GM18499 (cell line): Measurements from ENCODE around the gene SPATA46.
"Not testable (repeated sequence)": the region's sequence is repeated elsewhere in the genome, so short reads cannot be mapped to it uniquely, and the experiment has no call there.

Experiments
- ATAC-seq: cut with Tn5 transposase; IDR thresholded peaks from one replicate; pipeline ENCODE4 v1.9.1; 2021; ENCODE audit warnings: moderate number of reproducible peaks; ENCODE audit not compliant: insufficient read depth, unreplicated experiment

The SPATA46 gene

DNA sequence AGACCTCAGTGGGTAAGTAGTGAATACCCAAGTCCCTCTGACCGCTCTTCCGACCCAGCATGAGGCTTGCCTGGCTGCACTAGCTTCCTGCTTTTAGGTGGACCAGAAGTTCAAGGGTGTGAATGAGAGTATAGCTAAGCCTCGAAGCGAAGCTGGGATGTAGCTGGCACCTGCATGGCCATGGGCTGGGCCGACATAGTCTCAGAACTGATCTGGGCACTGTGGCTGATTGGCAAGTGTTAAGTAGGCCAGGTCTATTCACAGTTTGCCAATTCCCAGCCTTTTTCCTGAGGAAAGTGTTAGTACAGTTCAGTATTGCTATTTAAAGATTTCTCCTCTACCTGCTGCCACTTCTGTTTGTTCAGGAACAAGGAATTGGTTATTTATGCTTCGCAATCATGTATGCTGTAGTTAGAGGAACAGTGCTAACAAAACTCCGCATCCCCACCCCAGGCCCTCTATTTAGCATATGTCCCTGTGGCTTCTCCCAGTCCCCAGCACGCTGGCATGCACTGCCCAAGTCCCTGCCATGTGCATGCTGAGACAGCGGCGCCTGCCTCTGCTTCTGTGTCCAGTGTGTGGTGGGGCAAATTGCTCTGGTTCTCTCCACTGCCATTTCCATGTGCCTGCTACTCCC, 16.3 kb downstream of the SPATA46 start:
- no peak for ATAC-seq

DNA sequence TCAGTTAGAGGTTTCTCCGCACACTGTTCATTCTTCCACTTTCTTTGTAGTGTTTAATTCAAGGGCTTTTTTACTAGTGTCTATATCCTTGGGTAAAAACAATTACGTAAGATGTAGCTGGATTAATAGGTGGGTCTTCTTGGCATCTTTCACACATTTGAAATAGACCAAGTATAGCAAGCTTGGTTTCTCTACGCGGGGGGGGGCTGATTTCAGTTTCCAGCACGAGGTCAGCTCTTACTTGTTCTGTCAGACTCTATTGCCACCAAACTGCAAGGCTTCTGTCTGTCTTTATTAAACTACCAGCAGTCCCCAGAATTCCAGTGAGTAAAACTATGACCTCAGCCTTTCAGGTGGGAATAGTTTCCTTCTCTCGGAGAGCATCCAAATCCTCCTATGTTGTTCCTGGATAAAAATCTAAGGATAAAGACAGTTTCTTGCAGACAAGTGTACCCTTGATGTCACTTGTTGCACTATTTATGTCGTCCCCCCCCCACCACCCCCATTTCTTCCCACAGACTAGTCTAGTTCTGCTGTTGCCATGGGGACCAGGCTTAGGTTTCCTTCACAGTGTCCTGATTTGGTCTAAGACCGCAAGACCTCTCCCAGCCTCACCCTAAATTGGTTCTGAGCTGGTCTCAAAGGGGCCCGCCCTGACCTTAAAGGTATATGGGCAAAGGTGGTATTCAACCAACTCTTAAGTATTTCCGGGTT, 17.0 kb downstream of the SPATA46 start:
- no peak for ATAC-seq

DNA sequence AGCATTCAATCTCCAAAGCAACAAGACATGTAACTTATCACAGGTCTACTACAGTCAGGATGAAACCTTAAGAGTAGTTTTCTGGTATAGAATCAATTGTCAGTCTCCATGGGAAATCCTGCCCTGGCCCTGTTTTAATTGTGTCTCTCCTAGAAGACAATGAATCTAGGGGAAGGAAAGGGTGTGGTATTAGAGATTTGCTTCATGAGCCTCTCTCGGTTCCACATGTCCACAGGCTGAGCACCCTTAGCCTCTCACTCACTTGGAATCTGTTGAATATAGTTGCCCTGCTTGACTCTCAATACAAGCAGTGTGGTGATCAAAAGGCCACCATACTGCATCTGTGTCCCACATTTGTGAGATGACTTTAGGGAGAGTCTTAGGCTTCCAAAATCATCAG, 17.7 kb downstream of the SPATA46 start:
- ATAC-seq, result no peak

DNA sequence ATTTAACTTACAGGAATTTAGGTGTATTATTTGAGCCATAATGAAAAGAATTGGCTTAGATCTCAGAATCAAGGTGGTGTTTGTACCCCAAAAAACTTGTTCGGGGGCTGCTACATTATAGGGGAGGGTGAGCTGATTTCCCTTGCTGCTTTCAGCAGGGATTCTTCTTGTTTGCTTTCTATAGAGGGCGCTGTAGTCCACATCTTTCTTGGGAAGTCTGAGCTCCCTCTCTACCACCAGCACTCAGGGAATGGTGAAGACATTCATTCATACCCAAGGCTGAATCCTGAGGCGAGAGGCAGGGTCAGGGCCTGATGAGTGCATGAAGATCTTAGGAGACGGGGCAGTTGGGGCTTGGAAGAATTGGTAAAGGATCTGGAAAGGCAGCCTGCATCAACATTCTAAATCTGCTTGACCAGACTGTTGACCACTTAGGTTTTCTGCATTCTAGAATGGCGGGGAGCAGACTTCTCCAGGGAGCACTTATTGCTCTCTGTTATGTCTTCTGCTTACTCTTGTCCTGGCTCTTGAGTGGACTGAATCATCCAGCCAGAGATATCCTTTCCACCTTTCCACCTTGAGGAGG, 18.9 kb downstream of the SPATA46 start:
- ATAC-seq, result no peak

DNA sequence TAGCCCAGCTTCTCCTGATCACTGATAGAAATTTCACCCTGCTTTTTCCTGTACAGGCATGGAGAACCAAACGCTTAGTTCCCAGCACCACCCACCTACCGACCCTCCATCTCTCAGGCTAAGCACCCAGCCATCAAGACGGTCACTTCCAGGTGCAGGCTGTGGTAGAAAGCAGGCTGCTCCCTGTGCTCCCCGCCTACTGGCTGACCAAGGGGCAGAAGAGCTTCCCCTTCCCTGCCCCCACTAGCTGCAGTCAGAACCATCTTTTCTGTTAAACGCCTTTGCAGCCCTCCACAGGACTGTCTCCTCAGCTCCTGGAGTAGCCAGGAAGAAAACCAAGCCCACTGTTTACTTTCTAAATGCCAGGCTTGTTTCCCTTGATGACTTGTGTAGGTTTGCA, 23.0 kb downstream of the SPATA46 start:
- ATAC-seq, result no peak

DNA sequence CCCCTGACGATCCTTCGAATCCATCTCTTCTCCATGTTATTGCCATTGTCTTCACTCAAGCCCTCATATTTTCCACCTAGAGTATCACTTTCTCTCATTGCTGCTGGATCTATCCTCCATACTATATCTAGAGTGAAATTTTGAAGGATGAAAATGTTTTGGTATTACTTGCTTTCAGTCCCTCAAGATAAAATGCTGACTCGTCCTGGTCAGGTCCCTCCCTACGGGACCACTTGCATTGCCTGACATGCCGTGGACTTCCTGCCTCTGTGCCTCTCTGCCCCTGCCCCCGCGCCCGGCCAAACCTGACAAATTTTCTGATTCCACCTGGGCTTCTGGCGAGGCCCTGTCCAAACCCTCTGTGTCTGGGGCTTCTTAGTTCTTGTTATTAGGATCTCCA, 23.6 kb downstream of the SPATA46 start:
- ATAC-seq, result no peak

DNA sequence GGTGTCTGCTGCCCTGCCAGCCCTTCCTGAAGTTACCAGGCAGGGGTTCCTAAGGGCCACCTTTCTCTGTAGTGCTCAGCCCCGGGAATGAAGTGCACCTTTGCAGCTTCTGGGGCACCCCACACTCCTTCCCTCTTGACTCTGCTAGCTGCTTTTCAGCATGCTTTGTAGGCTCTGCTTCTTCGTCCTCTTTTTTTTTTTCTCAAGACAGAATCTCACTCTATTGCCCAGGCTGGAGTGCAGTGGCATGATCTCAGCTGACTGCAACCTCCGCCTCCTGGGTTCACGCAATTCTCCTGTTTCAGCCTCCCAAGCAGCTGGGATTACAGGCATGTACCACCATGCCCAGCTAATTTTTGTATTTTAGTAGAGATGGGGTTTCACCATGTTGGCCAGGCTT, 24.8 kb downstream of the SPATA46 start:
- ATAC-seq, result not testable (repeated sequence)

DNA sequence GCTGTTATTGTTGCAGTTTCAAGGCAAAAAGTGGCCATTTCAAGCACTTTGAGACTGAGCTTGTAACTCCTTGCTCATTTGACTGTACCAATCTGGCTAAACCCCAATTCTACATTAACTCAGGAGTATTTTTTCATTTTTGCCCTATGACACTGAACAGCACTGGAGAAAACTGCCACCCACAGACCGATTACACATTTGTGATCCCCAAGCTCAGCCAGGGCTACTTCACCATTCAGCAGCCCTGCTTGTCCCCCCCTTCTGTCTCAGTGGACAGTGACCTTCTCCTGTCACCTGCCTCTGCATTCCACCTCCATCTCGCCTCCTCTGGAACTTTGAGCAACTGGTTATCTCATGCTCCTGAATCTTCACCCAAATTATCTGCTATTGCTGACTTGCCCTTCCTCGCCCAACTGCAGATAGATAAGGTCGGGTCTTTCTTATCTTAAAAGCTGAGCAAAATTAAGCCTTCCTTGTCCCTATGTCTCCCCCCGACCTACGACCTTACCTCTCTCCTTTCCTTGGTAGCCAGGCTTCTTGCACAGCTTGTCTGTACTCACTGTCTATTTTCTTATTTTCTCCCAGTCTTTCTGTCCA, 25.3 kb downstream of the SPATA46 start:
- ATAC-seq, result no peak

DNA sequence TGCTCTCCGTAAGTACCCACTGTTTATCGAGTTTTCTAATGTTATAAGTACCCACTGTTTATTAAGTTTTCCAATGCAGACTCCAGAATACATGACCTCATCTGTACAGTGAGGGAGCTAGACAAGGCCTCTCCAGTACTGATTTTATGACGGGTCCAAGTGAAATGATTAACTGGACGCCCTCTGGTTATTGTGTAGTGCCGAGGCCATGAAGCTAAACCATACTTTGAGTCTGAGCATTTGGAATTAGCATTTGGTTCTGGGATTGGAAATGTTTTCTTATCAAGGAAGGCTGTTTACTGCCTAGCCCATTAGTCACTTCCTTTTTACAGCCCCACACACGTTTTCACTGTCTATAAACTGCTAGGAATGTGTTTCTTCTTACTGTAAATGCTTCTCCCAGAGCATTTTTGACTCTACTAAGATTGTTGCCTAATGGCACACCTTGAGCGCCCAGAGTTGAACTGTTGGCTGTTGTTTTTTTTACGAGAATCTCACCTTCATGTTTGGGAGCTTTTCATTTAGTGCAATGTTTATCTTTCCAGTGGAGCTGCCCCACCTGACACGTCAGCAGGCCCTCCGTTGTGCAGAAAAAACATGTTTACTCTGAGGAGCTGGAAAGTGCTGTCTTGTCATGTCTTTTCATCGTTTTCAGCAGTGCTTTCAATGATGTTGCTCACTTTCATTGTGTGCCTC, 26.9 kb downstream of the SPATA46 start:
- no peak for ATAC-seq

DNA sequence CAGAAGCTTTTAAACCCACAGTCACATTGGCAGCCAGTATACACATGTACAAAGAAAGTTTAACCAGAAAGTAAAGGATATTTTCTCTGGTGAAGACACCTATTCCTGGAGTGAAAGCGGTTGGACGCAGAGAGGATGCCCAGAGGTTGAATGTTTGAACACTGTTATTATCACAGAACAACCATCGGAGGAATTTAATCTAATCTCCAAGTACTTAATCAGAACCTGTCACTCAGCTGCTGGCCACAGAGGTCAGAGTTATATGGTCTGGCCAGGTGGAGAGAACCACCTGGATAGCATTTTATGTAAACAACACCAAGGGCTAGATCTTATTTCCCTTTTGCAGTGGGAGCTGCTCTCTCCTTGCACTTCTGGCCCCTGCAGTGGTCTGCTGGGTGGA, 29.4 kb downstream of the SPATA46 start:
- no peak for ATAC-seq

DNA sequence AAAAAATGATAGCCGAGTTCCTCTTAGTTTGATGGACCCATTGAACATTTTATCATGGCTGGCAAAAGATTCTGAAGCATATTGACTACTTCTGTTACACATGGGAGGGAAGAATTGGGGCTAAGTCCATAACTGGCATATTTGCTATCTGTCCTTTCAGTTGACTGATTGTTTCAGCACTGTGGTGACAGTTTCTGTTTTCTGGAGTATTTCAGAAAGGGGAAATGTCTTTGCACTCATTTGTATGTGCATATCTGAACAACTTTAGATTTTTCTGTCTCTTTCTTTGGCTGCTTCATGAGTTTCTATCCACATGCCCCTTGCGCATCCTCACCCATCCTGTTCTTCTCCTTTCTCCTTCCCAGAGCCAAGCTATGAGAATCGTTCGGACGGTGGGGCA, 33.2 kb downstream of the SPATA46 start:
- ATAC-seq, result no peak

DNA sequence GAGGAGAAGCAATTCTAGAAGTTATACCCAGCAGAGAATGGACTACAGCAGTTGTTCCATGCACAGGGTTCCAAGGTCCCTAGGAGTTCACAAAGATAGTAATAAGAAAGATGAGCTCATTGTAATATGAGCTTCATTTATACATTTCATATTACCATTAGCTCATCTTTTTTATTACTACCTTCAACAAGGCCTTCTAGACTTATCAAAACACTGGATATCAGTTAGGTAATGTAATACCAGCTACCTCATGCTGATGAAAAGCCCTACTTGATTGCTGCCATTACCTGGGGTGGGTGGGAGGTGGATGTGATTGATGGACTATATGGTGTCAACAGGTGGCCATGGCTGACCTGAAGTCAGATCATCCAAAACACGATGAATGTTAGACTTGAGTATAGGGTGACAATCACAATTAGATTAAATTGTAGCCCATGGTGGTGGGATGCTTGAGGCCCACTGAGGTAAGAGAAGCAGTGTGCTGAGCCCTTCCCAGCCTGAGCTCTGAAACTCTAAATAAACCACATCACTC, 34.1 kb downstream of the SPATA46 start:
- ATAC-seq, result no peak

DNA sequence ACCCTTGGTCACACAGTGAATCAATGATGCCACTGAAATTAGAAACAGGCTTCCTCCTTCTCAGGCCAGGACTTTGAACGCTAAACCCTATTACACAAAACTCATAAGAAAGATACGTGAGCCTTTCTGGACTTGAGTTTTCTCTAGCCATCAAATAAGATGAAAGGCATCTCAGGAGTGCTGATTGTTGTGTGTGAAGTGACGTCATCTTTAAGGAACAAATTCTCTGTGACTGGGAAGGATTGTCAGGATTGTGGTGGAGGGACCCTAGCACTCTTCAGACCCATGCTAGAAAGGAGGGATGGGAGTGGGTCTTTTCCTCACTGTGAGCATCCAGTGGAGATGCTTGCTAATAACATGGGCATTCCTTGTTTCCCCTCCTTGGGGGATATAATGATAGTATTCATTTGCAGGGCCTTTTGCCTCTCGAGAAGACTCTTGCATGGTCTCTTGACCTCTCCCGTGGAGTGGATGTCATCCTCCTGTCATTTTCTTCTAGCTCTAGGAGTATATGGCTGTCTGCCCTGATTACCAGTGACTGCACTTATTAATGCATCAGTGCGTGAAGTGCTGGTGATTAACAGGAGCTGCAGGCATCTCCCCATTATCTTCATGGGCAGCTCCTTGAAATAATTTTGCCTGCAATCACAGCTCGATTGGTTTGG, 39.9 kb downstream of the SPATA46 start:
- no peak for ATAC-seq

DNA sequence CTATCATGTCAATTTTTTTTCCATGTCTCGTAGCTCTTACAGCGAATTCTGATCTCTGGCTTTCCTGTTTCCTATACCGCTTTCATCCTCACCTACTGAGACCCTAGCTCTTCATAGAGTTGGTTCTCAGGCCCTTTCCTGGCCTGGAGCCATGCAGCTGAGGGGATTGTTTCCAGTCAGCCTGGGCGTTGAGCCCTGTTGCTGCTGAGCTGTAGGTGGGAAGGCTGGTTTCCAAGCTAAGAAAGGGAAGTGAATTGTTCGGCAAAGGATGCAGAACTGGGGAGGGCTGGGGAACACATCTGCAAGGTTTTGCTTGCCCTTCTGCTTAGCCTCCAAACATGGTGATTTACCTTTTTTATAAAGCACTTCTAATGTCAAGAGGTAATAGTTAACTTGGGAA, 41.5 kb downstream of the SPATA46 start:
- no peak for ATAC-seq

DNA sequence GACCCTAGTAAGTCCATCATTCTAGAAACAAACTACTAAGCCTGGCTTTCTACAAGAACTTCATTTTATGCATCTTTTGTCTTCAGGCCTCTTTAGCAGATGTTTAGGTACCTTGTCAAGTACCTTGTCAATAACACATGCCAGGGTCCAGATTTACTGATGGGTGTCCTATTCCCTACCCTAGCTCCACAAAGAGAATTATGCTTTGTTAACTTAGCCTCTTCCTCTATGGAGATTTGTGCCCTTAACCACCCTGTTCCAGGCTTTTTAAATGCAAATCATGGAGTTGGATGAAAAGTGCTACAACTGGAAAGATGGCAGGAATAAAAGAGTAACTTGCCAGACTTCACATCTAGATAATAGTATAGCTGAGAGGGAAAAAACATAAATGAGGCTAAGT, 42.7 kb downstream of the SPATA46 start:
- ATAC-seq, result no peak

DNA sequence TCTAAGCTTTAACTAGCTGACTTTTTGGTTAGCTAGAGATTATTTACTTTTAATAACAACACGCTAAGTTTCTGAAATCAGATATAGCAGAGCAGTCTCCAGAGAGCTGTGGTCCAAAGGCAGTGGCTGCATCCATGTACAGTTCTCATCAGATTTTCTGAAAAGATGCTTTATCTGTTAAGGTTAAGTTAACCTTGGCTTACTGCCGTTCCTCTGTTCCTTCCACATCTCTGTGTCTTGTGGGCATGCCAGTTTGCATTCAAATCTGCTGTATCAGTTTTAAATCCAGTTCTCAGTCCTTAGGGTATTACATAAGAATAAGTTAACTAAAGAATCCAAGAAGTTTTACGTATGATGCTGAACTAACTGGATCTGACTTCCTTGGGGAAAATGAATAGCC, 46.8 kb downstream of the SPATA46 start:
- no peak for ATAC-seq

DNA sequence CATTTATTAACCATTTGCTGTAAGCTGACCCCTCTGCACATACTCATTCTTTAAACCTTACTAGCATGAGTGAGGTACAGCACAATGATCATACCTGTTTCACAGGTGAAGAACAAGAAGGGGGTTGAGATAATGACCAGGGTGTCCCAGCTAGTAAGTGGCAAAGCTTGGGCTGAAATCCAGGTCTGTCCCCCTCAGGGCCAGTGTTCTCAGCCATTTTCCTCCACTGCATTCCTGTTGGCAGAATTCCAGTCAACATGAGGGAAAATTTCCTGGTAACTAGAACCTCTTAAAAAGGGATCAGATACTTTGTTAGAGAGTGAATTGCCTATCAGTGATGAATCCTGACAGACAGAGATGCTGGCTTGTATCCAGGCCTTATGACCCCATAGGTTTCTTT, 48.1 kb downstream of the SPATA46 start:
- no peak for ATAC-seq

DNA sequence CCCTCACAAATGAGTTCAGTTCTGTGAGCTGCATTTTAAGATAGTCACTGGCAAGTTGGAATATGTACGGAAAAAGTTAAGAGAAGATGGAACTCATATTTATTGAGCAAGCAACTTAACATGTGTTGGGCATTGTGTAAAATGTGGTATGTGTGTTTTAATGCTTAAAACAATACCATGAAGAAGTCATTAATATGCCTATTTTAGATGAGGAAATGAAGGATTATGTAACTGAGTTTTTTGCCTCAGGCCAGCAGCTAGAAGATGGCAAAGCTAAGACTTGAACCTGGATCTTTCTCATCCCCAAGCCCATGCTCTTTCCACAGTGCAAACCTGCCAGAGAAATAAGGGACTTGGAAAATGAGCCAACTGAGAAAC, 48.9 kb downstream of the SPATA46 start:
- ATAC-seq, result no peak

DNA sequence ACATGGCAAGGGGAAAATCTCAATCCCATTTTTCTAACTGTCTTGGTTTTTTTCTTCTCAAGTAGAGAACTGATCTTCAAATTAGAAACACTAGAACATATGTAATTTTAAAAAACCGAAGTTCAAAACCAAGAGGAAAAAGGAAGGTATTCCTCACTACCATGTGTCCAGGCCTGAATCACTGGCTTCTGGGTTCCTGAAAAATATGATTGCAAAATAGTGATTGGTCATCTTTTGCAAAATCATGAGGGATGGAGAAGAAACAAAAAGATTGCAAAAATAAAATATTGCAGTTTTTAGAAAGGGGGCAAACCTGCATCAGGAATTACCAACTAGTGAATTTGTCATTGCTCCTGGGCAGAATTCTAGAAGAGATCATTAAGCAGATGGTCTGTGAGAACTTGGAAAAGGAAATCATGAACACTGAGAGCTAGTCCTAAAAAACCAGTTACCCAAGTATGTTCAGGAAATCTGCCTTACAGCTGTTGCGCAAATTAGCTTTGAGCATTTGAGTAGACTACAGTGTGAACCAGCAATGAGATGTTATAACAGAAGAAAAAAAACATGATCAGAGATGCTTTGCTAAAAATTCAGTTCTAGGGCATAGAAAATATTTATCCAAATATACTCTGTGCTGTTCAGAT, 49.4 kb downstream of the SPATA46 start:
- ATAC-seq, result no peak

DNA sequence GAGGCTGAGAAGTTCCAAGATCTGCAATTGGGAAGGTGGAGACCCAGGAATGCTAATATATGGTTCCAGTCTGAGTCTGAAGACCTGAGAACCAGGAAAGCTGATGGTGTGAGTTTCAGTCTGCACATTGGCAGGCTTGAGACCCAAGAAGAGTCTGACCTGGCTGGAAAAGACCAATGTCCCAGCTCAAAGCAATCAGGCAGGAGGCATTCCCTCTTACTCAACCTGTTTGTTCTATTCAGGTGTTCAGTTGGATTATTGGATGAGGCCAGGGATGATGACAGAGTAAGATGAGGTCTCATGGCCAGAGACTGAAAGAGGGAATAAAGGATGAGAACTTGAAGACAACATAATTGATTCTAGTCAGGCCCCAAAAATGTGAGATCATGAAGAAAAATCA, 50.1 kb downstream of the SPATA46 start:
- ATAC-seq, result no peak
